Adrenal gland (tissue), 5 donors: ENCODE results near the gene DAZAP1.
"Not testable (repeated sequence)": the region's sequence is repeated elsewhere in the genome, so short reads cannot be mapped to it uniquely, and the experiment has no call there.

Experiments
- CTCF ChIP-seq, 6 experiments: fragments of 450-650 bp in 4 of 6; fragments of 200-600 bp in 2 of 6; sonication (generic) in 1 of 6; IDR thresholded peaks; 1 replicate in 5 of 6; 2 replicates in 1 of 6; pipeline versions ENCODE4 v1.5.1 to v1.8.0; 2016 to 2021; ENCODE audit warnings: antibody characterized with exemption in 6 of 6, mild to moderate bottlenecking in 2 of 6, moderate library complexity in 1 of 6
- POLR2A ChIP-seq, 2 donors: fragments of 450-650 bp; IDR thresholded peaks; one replicate each; pipeline ENCODE4 v1.6.1; 2017; ENCODE audit warnings: antibody characterized with exemption in 2 of 2, mild to moderate bottlenecking in 2 of 2, moderate library complexity in 1 of 2
- donor health status: DM: no; HTN: no; CAD: no.

- not testable (repeated sequence) for TF ChIP-seq CTCF, POLR2A (IDR thresholded peaks at IDR 0.05)
Observed at GRCh38 chr19:1439525-1440417, 32.4 kb downstream of the DAZAP1 start.
